HepG2 (cell line): Measurements from ENCODE around the gene GRIN3B. TPM values are rescaled to one million over a fixed set of nuclear protein-coding genes. Genes with fewer than 3 reads are reported as not detected.

Experiments
- ARHGAP35 ChIP-seq: sonication (generic); formaldehyde crosslinking; IDR thresholded peaks from 2 replicates; pipeline ENCODE4 v1.9.0; 2022; ENCODE audit warnings: mild to moderate bottlenecking, inconsistent platforms, moderate library complexity, missing genetic modification reagents, borderline replicate concordance
- ARNTL ChIP-seq: sonication (generic); formaldehyde crosslinking; IDR thresholded peaks from 2 replicates; pipeline ENCODE4 v1.4.0; 2020; ENCODE audit warnings: mild to moderate bottlenecking, missing genetic modification reagents
- ERF ChIP-seq: IDR thresholded peaks from 2 replicates; pipeline ENCODE4 v1.6.1; 2018; ENCODE audit warnings: missing biosample characterization, missing genetic modification reagents
- GPN1 ChIP-seq: sonication (generic); formaldehyde crosslinking; IDR thresholded peaks from 2 replicates; pipeline ENCODE4 v1.5.1; 2020; ENCODE audit warnings: missing genetic modification reagents, borderline replicate concordance
- KDM3A ChIP-seq: IDR thresholded peaks from 2 replicates; pipeline ENCODE4 v1.6.1; 2018; ENCODE audit warnings: low read depth, missing compliant biosample characterization
- NBN ChIP-seq: fragments of 450-650 bp; conservative IDR thresholded peaks from 2 replicates; pipeline ENCODE4 v1.6.1; 2017
- NFKB2 ChIP-seq: sonication (generic); formaldehyde crosslinking; IDR thresholded peaks from 2 replicates; pipeline ENCODE4 v1.4.0; 2020; ENCODE audit warnings: missing genetic modification reagents, borderline replicate concordance
- POLR2AphosphoS2 ChIP-seq: IDR thresholded peaks from 2 replicates; pipeline ENCODE4 v1.6.1; 2011; ENCODE audit warnings: low read depth, low read length, improper control_type of control experiment
- SIN3A ChIP-seq: IDR thresholded peaks from 2 replicates; pipeline ENCODE4 v1.6.1; 2011; ENCODE audit warnings: low read depth, mild to moderate bottlenecking, control low read depth, low read length, borderline replicate concordance
- SP5 ChIP-seq: IDR thresholded peaks from 2 replicates; pipeline ENCODE4 v1.6.1; 2016; ENCODE audit warnings: low read depth, borderline replicate concordance
- ZFAT ChIP-seq: sonication (generic); formaldehyde crosslinking; conservative IDR thresholded peaks from 2 replicates; pipeline ENCODE4 v1.8.1; 2023; ENCODE audit warnings: missing genetic modification reagents, inconsistent platforms
- ZFP36L2 ChIP-seq: sonication (generic); formaldehyde crosslinking; IDR thresholded peaks from 2 replicates; pipeline ENCODE4 v1.4.0; 2020; ENCODE audit warnings: missing genetic modification reagents
- ZNF160 ChIP-seq: sonication (generic); formaldehyde crosslinking; IDR thresholded peaks from 2 replicates; pipeline ENCODE4 v1.8.0; 2022; ENCODE audit warnings: mild to moderate bottlenecking, inconsistent platforms, missing genetic modification reagents
- ZNF326 ChIP-seq: sonication (generic); formaldehyde crosslinking; IDR thresholded peaks from 2 replicates; pipeline ENCODE4 v1.4.0; 2020; ENCODE audit warnings: missing genetic modification reagents, borderline replicate concordance
- ZNF670 ChIP-seq: sonication (generic); formaldehyde crosslinking; IDR thresholded peaks from 2 replicates; pipeline ENCODE4 v1.8.0; 2022; ENCODE audit warnings: mild to moderate bottlenecking, missing genetic modification reagents, borderline replicate concordance
- ZNF75D ChIP-seq: sonication (generic); formaldehyde crosslinking; IDR thresholded peaks from 2 replicates; pipeline ENCODE4 v1.8.1; 2023; ENCODE audit warnings: missing genetic modification reagents, mild to moderate bottlenecking, borderline replicate concordance
- ZNF761 ChIP-seq: sonication (generic); formaldehyde crosslinking; conservative IDR thresholded peaks from 2 replicates; pipeline ENCODE4 v1.4.0; 2020; ENCODE audit warnings: mild to moderate bottlenecking, missing genetic modification reagents
- ZNF850 ChIP-seq: sonication (generic); formaldehyde crosslinking; conservative IDR thresholded peaks from 2 replicates; pipeline ENCODE4 v1.9.0; 2021; ENCODE audit warnings: mild to moderate bottlenecking, missing genetic modification reagents
- polyA plus RNA-seq, 8 experiments: library from polyadenylated mRNA; depleted of rRNA in 3 of 8; stranded (reverse) in 7 of 8; unstranded in 1 of 8; fragments of >200 nt; fragmentation: Illumina TruSeq in 4 of 8; extraction: Trizol in 4 of 8; gene quantifications; 2 replicates each; pipeline versions ENCODE4 v1.2.1 to v1.2.3, GENCODE V29; 2011 to 2016; ENCODE audit warnings: low read depth in 4 of 8, missing spikeins in 1 of 8, mixed read lengths in 1 of 8; ENCODE audit not compliant: insufficient read depth in 1 of 8
- total RNA-seq, 5 experiments: library from RNA; depleted of rRNA; stranded (reverse); fragments of >200 nt; fragmentation: Illumina TruSeq; extraction: Trizol; gene quantifications; 2 replicates each; pipeline ENCODE4 v1.2.3, GENCODE V29; 2016; ENCODE audit warnings: low read depth in 1 of 5
- TF ChIP-seq, protein P1 (sequence below): sonication (generic); formaldehyde crosslinking; IDR thresholded peaks from 2 replicates; pipeline ENCODE4 v1.5.0; 2020; ENCODE audit warnings: mild to moderate bottlenecking, missing genetic modification reagents, borderline replicate concordance
- TF ChIP-seq, protein P2 (sequence below): sonication (generic); formaldehyde crosslinking; IDR thresholded peaks from 2 replicates; pipeline ENCODE4 v1.4.0; 2020; ENCODE audit warnings: missing genetic modification reagents
- TF ChIP-seq, protein P3 (sequence below): sonication (generic); formaldehyde crosslinking; IDR thresholded peaks from 2 replicates; pipeline ENCODE4 v1.4.0; 2020; ENCODE audit warnings: missing genetic modification reagents, borderline replicate concordance

Gene GRIN3B
- total and polyA plus RNA-seq, 2 of the 13 experiments (the other 11 are each of a cell fraction or from before 2014, with no cell fraction given) = 0.07 to 0.20 TPM

DNA sequence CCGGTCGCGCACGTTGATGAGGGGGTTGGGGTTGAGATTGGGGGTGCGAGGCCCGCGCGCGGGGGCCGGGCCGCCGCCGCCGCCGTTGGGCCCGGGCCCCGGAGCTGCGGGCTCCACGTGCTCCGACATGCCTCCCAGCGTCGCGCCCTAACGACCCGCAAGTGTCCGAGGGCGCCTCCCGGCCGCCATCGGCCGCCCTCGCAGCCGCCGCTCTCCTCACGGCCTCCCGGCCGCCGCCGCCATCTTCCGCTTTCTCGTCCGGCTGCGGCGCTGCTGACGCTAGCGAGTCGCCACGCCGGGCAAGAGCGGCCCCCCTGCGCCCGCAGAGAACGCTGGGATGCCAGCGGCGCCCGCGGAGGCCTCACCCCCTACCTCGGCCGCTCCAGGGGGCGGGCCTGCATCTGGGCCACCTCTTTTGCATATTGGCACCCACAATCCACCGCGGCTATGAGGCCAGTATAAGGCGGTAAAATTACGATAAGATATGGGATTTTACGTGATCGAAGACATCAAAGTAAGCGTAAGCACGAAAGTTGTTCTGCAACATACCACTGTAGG, 20.7 kb downstream of the GRIN3B start, which contains the start of gene TMEM259 (continued):
- TF ChIP-seq, protein P1, sequence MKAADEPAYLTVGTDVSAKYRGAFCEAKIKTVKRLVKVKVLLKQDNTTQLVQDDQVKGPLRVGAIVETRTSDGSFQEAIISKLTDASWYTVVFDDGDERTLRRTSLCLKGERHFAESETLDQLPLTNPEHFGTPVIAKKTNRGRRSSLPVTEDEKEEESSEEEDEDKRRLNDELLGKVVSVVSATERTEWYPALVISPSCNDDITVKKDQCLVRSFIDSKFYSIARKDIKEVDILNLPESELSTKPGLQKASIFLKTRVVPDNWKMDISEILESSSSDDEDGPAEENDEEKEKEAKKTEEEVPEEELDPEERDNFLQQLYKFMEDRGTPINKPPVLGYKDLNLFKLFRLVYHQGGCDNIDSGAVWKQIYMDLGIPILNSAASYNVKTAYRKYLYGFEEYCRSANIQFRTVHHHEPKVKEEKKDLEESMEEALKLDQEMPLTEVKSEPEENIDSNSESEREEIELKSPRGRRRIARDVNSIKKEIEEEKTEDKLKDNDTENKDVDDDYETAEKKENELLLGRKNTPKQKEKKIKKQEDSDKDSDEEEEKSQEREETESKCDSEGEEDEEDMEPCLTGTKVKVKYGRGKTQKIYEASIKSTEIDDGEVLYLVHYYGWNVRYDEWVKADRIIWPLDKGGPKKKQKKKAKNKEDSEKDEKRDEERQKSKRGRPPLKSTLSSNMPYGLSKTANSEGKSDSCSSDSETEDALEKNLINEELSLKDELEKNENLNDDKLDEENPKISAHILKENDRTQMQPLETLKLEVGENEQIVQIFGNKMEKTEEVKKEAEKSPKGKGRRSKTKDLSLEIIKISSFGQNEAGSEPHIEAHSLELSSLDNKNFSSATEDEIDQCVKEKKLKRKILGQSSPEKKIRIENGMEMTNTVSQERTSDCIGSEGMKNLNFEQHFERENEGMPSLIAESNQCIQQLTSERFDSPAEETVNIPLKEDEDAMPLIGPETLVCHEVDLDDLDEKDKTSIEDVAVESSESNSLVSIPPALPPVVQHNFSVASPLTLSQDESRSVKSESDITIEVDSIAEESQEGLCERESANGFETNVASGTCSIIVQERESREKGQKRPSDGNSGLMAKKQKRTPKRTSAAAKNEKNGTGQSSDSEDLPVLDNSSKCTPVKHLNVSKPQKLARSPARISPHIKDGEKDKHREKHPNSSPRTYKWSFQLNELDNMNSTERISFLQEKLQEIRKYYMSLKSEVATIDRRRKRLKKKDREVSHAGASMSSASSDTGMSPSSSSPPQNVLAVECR = peak; percentile 77; the same call in 1 of the 2 replicates
- TF ChIP-seq ZFP36L2 (CRISPR knock-in tag) (no peak), NBN (no peak), ZNF75D (CRISPR knock-in tag) (no peak), POLR2AphosphoS2 (no peak), ZFAT (CRISPR knock-in tag) (no peak), ZNF670 (0 out of 2 replicates have a peak, but pooled peaks have one; percentile 16), NFKB2 (no peak), ARHGAP35 (CRISPR knock-in tag) (no peak), ZNF326 (CRISPR knock-in tag) (no peak), ERF (CRISPR knock-in tag) (no peak), GPN1 (CRISPR knock-in tag) (no peak), SIN3A (peak; percentile 60; the same call in 1 of the 2 replicates), ARNTL (CRISPR knock-in tag) (no peak), KDM3A (CRISPR knock-in tag) (no peak), ZNF160 (CRISPR knock-in tag) (no peak), ZNF850 (CRISPR knock-in tag) (no peak), SP5 (CRISPR knock-in tag) (no peak), ZNF761 (CRISPR knock-in tag) (peak; percentile 17; the same call in 1 of the 2 replicates)
- TF ChIP-seq, protein P2, sequence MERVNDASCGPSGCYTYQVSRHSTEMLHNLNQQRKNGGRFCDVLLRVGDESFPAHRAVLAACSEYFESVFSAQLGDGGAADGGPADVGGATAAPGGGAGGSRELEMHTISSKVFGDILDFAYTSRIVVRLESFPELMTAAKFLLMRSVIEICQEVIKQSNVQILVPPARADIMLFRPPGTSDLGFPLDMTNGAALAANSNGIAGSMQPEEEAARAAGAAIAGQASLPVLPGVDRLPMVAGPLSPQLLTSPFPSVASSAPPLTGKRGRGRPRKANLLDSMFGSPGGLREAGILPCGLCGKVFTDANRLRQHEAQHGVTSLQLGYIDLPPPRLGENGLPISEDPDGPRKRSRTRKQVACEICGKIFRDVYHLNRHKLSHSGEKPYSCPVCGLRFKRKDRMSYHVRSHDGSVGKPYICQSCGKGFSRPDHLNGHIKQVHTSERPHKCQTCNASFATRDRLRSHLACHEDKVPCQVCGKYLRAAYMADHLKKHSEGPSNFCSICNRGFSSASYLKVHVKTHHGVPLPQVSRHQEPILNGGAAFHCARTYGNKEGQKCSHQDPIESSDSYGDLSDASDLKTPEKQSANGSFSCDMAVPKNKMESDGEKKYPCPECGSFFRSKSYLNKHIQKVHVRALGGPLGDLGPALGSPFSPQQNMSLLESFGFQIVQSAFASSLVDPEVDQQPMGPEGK (CRISPR knock-in tag) = peak; percentile 41; the same call in 1 of the 2 replicates
- TF ChIP-seq, protein P3, sequence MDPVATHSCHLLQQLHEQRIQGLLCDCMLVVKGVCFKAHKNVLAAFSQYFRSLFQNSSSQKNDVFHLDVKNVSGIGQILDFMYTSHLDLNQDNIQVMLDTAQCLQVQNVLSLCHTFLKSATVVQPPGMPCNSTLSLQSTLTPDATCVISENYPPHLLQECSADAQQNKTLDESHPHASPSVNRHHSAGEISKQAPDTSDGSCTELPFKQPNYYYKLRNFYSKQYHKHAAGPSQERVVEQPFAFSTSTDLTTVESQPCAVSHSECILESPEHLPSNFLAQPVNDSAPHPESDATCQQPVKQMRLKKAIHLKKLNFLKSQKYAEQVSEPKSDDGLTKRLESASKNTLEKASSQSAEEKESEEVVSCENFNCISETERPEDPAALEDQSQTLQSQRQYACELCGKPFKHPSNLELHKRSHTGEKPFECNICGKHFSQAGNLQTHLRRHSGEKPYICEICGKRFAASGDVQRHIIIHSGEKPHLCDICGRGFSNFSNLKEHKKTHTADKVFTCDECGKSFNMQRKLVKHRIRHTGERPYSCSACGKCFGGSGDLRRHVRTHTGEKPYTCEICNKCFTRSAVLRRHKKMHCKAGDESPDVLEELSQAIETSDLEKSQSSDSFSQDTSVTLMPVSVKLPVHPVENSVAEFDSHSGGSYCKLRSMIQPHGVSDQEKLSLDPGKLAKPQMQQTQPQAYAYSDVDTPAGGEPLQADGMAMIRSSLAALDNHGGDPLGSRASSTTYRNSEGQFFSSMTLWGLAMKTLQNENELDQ = no peak
